Thyroid gland (tissue), 4 donors: Measurements from ENCODE around the gene CCDC24. TPM values are rescaled to one million over a fixed set of nuclear protein-coding genes. Genes with fewer than 3 reads are reported as not detected.

Experiments used
- DNase-seq, 2 donors: peaks; one replicate each; pipeline ENCODE4 v3.0.0-alpha.2; 2019
- H3K27ac ChIP-seq, 3 donors: fragments of 200-600 bp; sonication (generic); 1 replicate in 2 of 3; 2 replicates in 1 of 3; pipeline ENCODE4 v1.5.1; 2016 to 2019; ENCODE audit warnings: mild to moderate bottlenecking in 1 of 3, moderate library complexity in 1 of 3
- H3K27me3 ChIP-seq: fragments of 200-600 bp; sonication (generic); one replicate; pipeline ENCODE4 v1.5.1; 2019
- H3K36me3 ChIP-seq, 2 donors: fragments of 200-600 bp; sonication (generic); one replicate each; pipeline ENCODE4 v1.5.1; 2016 to 2019
- H3K4me1 ChIP-seq, 2 donors: fragments of 200-600 bp; sonication (generic); one replicate each; pipeline ENCODE4 v1.5.1; 2017 to 2019
- H3K4me3 ChIP-seq, 3 donors: fragments of 200-600 bp; sonication (generic); replicated peaks in 1 of 3; 1 replicate in 2 of 3; 2 replicates in 1 of 3; pipeline ENCODE4 v1.5.1; 2016; ENCODE audit warnings: mild to moderate bottlenecking in 1 of 3
- H3K9me3 ChIP-seq: fragments of 200-600 bp; sonication (generic); one replicate; pipeline ENCODE4 v1.5.1; 2017
- POLR2A ChIP-seq, 2 donors: fragments of 450-650 bp; IDR thresholded peaks; one replicate each; pipeline ENCODE4 v1.6.1; 2017; ENCODE audit warnings: antibody characterized with exemption in 2 of 2, mild to moderate bottlenecking in 2 of 2, moderate library complexity in 1 of 2
- WGBS, 2 donors: methylation state at CpG; one replicate each; pipeline ENCODE4 v1.1.5; 2017; 5-methylcytosine and 5-hydroxymethylcytosine counted together
- intact Hi-C: fragments of 100-400 bp; cut with DNase I; formaldehyde crosslinking; loops from one replicate; pipeline ENCODE4 v1.15.1; 2023
- total RNA-seq, 4 donors: library from RNA; depleted of rRNA; stranded (reverse); fragments of >200 nt; gene quantifications; one replicate each; pipeline ENCODE4 v1.2.3, GENCODE V29; 2016
- TF ChIP-seq, protein P1 (sequence below), 6 experiments: fragments of 200-600 bp in 3 of 6; fragments of 450-650 bp in 3 of 6; sonication (generic) in 3 of 6; IDR thresholded peaks; one replicate each; pipeline ENCODE4 v1.5.1; 2016 to 2019; ENCODE audit warnings: antibody characterized with exemption in 6 of 6, mild to moderate bottlenecking in 2 of 6, inconsistent platforms in 1 of 6, moderate library complexity in 1 of 6

CCDC24 gene
- total RNA-seq, 4 donors from 2014 or later: 8.0 to 25.4 (median 11.7) TPM

DNA sequence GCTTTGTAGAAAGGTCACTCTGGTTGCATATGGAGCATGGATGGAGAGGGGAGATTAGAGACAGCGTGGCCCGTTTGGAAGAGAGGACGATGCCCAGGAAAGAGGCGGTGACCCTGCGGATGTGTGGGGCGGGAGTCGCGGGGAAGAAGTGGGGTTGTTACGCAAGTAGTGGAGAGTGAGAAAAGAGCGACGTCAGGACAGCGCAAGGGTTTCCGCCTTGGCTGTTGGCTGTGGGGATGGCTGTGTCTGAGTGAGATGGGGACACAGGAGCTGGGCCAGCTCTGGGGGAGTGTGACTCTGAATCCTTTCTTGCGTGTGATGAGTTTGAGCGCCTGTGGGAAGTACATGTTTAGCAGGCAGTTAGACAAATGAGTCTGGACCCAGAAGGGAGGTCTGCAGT is 8.6 kb upstream of the CCDC24 start:
- H3K36me3 ChIP-seq: no peaks in the 10 kb centered on the region
- no peak for DNase-seq
- WGBS, 2 donors: 82 to 86% methylated on average over 15 of the region's 15 CpGs
- no peak for TF ChIP-seq POLR2A (IDR thresholded peaks at IDR 0.05)
- TF ChIP-seq, protein P1, sequence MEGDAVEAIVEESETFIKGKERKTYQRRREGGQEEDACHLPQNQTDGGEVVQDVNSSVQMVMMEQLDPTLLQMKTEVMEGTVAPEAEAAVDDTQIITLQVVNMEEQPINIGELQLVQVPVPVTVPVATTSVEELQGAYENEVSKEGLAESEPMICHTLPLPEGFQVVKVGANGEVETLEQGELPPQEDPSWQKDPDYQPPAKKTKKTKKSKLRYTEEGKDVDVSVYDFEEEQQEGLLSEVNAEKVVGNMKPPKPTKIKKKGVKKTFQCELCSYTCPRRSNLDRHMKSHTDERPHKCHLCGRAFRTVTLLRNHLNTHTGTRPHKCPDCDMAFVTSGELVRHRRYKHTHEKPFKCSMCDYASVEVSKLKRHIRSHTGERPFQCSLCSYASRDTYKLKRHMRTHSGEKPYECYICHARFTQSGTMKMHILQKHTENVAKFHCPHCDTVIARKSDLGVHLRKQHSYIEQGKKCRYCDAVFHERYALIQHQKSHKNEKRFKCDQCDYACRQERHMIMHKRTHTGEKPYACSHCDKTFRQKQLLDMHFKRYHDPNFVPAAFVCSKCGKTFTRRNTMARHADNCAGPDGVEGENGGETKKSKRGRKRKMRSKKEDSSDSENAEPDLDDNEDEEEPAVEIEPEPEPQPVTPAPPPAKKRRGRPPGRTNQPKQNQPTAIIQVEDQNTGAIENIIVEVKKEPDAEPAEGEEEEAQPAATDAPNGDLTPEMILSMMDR (IDR thresholded peaks at IDR 0.05): no peak
- H3K4me1 ChIP-seq: peaks cover 11 to 19% of the 10 kb centered on the region in 2 donors
- no peaks in the 10 kb centered on the region for H3K27me3 ChIP-seq
- intact Hi-C loops: no loop called here
- no peak overlapping the region for H3K27ac ChIP-seq
- no peaks in the 10 kb centered on the region for H3K9me3 ChIP-seq
- H3K4me3 ChIP-seq: no peak overlapping the region

DNA sequence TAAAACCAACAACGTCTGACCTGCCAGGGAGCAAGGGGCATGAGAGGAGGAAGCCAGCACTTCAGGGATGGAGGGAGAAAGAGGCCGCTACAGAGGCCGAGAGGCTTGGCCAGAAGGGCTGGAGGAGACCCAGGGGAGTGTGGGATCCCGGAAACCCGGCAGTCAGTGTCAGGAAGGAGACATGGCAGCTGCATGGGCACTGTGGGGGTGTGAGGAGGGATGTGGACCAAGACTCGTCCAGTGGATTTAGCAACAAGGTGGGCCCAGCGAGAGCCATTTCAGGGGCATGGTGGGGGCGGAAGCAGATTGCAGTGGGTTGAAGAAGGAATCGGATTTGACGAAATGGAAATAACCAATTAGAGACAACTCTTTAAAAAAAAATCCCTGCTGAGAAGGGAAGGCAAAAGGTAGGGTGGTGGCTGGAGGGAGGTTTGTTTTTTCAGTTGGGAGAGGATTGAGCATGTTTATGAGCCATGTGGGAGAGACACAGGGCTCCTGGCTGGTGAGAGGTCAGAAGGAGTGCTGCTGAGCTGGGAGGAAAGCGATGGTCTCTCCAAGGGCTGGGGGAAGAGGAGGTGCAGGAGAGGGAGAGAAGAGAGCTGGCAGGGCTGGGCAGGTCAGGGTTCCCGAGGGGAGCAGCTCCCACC is 8.0 kb upstream of the CCDC24 start:
- intact Hi-C loops: no loop called here
- no peaks in the 10 kb centered on the region for H3K36me3 ChIP-seq

DNA sequence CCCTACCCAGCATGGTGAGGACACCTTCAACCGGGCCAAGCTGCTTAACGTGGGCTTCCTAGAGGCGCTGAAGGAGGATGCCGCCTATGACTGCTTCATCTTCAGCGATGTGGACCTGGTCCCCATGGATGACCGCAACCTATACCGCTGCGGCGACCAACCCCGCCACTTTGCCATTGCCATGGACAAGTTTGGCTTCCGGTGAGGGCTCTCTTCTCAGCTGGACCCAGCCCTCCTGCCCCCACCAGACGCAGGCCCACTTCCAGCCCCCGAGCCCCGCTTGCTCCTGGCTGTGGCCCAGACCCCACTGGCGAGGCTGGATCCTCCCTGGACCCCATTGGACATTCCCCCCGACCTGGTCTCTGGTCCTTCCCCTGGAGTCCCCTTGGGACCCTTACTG is 6.5 kb upstream of the CCDC24 start:
- WGBS, 2 donors: 91 to 97% methylated on average over 11 to 13 of the region's 16 CpGs
- Histone ChIP-seq H3K27ac (no peak overlapping the region), H3K4me1 (peaks cover 4 to 9% of the 10 kb centered on the region in 2 donors), H3K9me3 (no peaks in the 10 kb centered on the region), H3K4me3 (no peak overlapping the region), H3K27me3 (no peaks in the 10 kb centered on the region), H3K36me3 (no peaks in the 10 kb centered on the region)
- TF ChIP-seq, protein P1 (IDR thresholded peaks at IDR 0.05): no peak
- TF ChIP-seq POLR2A (IDR thresholded peaks at IDR 0.05): no peak
- no peak for DNase-seq
- intact Hi-C loops: no loop called here

More for the DNA sequence above, 8.0 kb upstream of the CCDC24 start:
- Histone ChIP-seq H3K9me3 (no peaks in the 10 kb centered on the region), H3K4me1 (peaks cover 10 to 17% of the 10 kb centered on the region in 2 donors), H3K4me3 (no peak overlapping the region), H3K27ac (no peak overlapping the region), H3K27me3 (no peaks in the 10 kb centered on the region)
- no peak for DNase-seq
- WGBS, 2 donors: 83 to 85% methylated on average over 12 of the region's 12 CpGs
- TF ChIP-seq, protein P1 (IDR thresholded peaks at IDR 0.05): no peak
- TF ChIP-seq POLR2A (IDR thresholded peaks at IDR 0.05): no peak

DNA sequence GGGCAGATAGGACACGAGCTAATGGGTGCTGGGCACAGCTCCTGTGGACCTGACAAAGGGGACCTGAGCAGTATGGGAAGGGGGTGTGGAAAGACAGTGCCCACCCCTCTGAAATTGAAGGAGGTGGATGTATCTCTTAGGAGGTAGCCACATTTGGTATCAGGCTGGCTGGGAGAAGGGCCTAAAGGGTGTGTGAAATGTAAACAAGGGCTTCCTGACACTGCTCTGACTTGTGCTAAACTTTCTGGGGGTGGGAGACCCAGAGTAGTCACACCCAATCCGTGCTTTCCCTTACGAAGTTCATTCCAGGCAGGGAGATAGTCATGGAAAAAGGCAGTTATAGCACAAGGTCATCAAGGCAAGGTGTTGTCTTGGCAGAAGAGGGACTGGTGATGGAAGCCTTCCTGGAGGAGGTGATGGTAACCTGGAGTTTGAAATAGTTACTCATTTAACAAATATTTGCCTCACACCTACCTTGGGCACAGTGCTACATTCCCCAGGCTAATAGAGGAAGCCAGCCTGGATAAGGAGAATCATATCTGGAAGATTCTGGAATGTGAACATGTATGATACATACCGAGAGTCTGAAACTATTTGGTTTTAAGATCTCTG is 5.3 kb upstream of the CCDC24 start:
- WGBS, 2 donors: 80 to 85% methylated on average over 4 of the region's 4 CpGs
- TF ChIP-seq, protein P1 (IDR thresholded peaks at IDR 0.05): no peak
- no peak for TF ChIP-seq POLR2A (IDR thresholded peaks at IDR 0.05)
- Histone ChIP-seq H3K4me3 (no peak overlapping the region), H3K27me3 (no peaks in the 10 kb centered on the region), H3K9me3 (no peaks in the 10 kb centered on the region), H3K27ac (no peak overlapping the region), H3K4me1 (peaks cover 5 to 8% of the 10 kb centered on the region in 2 donors), H3K36me3 (no peaks in the 10 kb centered on the region)
- no peak for DNase-seq
- intact Hi-C loops: no loop called here

DNA sequence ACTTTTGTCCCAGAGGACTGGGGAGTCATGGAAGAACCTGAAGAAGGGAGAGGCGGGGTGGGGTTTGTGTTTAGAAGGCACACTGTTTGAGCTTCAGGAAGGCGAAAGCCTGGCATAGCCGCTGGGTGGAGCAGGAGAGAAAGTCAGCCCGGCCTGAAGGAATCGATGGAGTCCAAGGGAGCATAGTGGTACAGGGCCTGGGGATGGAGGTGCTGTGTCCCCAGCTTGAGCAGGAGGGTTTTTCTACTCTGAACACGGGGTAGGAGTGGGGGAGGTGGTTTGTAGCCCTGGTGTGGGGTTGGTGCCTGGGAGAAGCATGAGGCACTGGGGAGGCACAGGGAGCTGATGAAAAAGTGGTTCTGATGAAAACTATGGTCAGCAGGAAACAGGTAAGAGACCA is 4.7 kb upstream of the CCDC24 start:
- H3K27ac ChIP-seq: no peak overlapping the region
- no peak for DNase-seq
- H3K9me3 ChIP-seq: no peaks in the 10 kb centered on the region
- intact Hi-C loops: no loop called here
- no peaks in the 10 kb centered on the region for H3K27me3 ChIP-seq
- no peak for TF ChIP-seq POLR2A (IDR thresholded peaks at IDR 0.05)
- TF ChIP-seq, protein P1 (IDR thresholded peaks at IDR 0.05): no peak
- WGBS, 2 donors: 77 to 81% methylated on average over 6 of the region's 6 CpGs
- H3K4me1 ChIP-seq: peaks cover 7 to 9% of the 10 kb centered on the region in 2 donors
- H3K4me3 ChIP-seq: no peak overlapping the region
- no peaks in the 10 kb centered on the region for H3K36me3 ChIP-seq
